RPMI7951 (cell line): ENCODE data around the gene SETD1A. TPM values are rescaled to one million over a fixed set of nuclear protein-coding genes. Genes with fewer than 3 reads are reported as not detected.
A peak's percentile ranks its signal among the peaks of the same experiment; 100 is the strongest.

ENCODE experiments used
- DNase-seq: peaks from one replicate; pipeline ENCODE4 v3.0.0-alpha.2; 2012; ENCODE audit warnings: low read depth
- total RNA-seq: library from RNA; depleted of rRNA; stranded (reverse); fragments of >200 nt; shearing (Covaris generic); gene quantifications from 2 replicates; pipeline ENCODE4 v1.2.3, GENCODE V29; 2014; rRNA removed

Gene SETD1A
- total RNA-seq = 1.1 and 1.2 TPM in 2 replicates

- peak; percentile 93 for DNase-seq
These were observed at the start of gene SETD1A for GRCh38 chr16:30957456-30958174. SETD1A (plus strand) TSS chr16:30957754; CDS start chr16:30958732, 978 bp downstream.

DNA sequence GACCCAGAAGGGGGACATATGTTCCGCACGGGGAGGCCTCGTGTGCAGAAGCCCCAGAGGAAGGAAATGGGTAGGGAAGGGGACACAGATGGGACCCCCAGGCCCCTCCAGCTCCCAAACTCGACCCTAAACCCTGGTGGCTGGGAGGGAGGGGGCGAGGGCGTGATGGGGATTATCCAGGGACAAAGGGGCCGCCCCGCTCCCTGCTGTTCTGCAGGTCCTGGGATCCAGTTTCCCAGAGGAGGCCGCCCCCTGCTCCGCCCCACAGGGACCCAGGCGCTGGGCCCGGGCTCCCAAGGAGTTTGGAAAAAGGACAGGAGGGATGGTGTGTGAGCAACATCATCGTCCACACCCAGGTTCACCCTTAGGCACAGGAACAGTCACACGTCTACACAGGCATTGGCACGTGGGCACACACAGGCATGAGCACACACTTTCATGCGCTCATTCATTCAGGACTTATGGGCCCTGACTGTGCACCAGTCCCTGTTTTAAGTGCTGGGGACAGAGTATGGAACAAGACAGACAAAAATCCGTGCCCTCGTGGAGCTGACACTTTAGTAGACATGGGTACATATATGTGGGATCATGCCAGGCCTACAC is 47.0 kb upstream of the SETD1A start:
- no peak for DNase-seq

GRCh38 chr16:30912794-30913412 is 44.7 kb upstream of the SETD1A start:
- DNase-seq = no peak

- no peak for DNase-seq
These were observed 42.7 kb upstream of the SETD1A start for GRCh38 chr16:30914830-30915229.

GRCh38 chr16:30918614-30919013 is 38.9 kb upstream of the SETD1A start:
- DNase-seq = no peak

GRCh38 chr16:30920891-30921290 is 36.7 kb upstream of the SETD1A start:
- DNase-seq = no peak

DNA sequence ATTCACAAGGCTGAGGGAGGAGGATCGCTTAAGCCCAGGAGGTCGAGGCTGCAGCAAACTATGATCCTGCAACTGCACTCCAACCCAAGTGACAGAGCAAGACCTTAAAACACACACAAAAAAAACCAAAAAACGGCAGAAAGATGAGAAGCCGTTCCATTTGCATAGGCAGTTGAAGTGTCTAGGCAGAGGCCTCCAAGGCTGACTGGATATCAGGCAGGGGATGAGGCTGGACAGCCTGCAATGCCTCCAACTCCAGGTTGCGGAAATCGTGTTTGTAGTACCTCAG is 36.2 kb upstream of the SETD1A start:
- DNase-seq = no peak

DNA sequence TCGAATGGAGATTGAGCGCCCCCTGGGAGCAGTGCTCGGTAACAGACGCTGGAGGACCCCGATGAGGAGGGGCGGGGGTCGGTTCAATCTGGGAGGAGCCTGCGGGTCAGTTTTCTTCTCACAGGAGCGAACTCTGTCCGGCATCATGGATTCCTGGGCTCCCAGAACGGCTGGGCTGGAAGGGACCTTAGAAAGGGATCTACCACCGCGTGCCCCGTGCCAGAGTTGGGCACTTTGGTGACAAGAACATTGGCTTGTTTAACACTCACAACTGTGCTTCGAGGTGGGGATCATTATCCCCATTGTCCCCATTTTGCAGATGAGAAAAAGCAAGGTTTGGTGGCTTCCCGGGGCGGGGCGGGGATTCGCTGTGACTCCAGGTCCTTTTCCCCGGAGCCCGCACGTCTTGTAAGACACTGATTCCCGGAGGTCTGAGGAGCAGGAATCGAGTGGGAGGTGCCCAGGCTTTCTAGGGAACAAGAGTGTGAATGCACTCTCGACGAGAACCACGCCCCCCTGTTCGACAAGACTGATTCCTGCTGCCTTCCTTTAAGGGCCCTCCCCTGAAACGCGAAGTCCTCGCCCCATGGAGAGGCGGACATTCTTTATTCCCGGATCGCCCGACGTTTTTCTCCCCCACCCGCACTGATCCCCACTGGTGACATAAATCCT is 35.7 kb upstream of the SETD1A start:
- DNase-seq = peak; percentile 79

GRCh38 chr16:30922420-30922959 is 35.1 kb upstream of the SETD1A start:
- DNase-seq = peak; percentile 98

DNA sequence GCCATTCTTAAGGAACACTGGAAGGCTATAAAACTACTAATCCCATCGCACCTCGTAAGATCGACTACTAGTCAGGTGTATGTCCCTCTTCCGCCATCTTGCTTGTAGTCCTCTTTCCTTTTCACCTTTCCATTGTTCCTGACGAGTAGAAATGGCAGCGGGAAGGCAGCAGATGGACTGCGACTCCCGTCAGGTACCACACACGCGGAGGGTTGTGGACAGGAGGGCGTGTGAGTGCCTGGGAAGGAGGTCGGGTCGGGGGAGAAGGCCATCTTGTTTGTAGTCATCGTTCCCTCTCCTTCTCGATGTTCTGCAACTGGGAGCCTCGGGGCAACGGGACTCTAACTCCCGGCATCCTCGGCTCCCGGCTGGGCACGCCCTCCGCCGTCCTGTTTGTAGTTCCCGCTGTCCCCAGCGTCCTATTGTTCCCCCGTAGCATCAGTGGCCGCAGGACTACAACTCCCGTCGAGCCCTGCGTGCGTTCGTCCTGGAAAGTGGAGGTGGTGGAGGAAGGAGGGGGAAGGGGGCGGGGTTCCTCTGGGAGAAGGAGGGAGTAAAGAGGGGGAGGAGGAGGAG is 34.5 kb upstream of the SETD1A start:
- DNase-seq = peak; percentile 99

GRCh38 chr16:30923554-30924075 is 33.9 kb upstream of the SETD1A start, which contains the start of gene FBXL19:
FBXL19 (plus strand) TSS chr16:30923572; CDS start chr16:30925755, 2,183 bp downstream.
- no peak for DNase-seq

GRCh38 chr16:30924076-30924912 is 33.3 kb upstream of the SETD1A start:
- DNase-seq = no peak

DNA sequence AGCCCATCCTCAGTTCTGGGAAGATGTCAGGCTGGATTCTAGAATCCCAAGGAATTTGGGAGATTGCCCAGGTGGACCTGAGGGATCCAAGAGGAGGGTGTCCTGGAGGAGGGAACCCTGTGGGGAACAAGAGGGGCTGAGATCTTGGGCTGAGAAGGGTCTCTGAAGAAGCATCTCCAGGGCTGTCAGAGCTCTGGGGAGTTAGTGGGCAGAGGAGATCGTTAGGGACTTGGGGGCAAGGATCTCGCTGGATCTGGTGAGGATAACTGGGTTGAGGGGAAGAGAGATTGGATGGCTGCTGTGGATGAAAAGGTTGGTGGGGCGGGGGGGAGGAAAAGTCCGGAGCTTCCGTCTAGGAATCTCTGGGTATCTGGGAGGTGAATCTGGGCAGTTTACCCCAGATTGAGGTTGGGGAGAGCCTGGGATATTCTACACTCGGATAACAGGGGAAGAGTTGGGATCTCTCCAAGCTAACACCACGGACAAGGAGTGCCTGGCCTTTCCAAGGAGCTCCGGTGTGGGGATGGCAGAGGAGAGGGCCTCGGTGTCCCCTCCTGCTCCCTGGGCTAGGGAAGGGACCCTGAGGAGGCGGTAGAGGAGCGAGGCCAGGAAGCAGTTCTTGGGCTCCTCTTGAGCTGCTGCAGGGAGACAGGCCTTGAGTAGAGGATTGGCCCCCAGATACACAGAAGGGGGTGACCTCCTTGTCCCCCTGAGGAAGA is 32.5 kb upstream of the SETD1A start:
- DNase-seq = no peak

DNA sequence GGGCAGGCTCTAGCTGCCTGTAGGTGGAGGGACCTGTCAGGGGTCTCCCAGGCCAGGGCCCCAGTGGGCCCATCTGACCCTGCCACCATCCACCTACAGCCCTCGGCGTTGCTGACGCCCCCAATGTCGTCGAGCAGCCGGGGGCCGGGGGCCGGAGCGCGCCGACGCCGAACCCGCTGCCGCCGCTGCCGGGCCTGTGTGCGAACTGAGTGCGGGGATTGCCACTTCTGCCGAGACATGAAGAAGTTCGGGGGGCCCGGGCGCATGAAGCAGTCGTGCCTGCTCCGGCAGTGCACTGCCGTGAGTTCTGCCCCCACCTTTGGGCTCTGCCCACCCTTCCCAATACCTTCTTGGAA is 31.9 kb upstream of the SETD1A start:
- no peak for DNase-seq

- no peak for DNase-seq
These were observed 31.4 kb upstream of the SETD1A start for GRCh38 chr16:30925995-30926811.

- no peak for DNase-seq
These were observed 30.4 kb upstream of the SETD1A start for GRCh38 chr16:30926937-30927788.

DNA sequence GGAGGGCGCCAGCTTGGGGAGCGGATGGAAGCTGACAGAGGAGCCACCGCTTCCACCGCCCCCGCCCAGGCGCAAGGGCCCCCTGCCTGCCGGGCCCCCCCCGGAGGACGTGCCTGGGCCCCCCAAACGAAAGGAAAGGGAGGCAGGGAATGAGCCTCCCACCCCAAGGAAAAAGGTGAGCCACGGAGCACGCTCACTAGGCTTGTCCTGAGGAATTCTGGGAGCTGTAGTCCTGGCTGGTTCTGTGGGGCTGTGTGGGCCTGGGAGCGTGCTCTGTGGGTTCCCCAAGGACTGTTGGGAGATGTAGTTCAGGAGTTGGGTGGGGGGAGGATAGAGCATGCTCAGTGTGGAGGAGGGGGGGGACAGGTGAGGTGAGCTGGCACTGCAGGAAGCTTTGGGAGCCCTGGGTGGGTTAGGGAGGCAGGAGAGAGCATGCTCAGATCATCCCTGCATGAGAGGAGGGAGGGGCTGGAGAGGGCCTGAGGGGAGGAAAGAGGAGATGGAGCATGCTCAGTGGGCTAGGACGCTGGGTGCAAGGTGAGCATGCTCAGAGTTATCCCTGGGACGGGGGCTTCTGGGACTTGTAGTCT is 29.7 kb upstream of the SETD1A start:
- DNase-seq = peak; percentile 25

DNA sequence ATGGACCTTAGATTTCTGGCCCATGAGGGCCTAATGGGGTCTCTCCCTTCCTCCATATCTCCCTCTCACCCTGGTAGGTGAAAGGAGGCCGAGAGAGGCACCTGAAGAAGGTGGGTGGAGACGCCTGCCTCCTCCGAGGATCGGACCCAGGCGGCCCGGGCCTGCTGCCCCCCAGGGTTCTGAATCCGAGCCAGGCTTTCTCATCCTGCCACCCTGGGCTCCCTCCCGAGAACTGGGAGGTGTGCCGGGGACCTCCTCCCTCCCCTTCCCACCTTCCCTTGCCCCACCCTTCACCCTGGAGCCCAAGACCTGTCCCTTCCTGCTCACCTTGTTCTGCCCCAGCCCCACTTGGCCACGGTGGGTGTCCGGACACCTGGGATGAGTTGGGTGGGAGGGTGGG is 29.2 kb upstream of the SETD1A start:
- no peak for DNase-seq
